HEK293T (cell line): ENCODE measurements around the gene UNKL.

Experiments
- BHLHE40 ChIP-seq: fragments of 450-650 bp; IDR thresholded peaks from 2 replicates; pipeline ENCODE4 v1.6.1; 2016; ENCODE audit warnings: mild to moderate bottlenecking, moderate library complexity, borderline replicate concordance
- CTBP1 ChIP-seq: fragments of 450-650 bp; IDR thresholded peaks from 2 replicates; pipeline ENCODE4 v1.6.1; 2016; ENCODE audit warnings: borderline replicate concordance
- FOXA1 ChIP-seq: fragments of 450-650 bp; IDR thresholded peaks from 2 replicates; pipeline ENCODE4 v1.6.1; 2016; ENCODE audit warnings: mild to moderate bottlenecking
- NFRKB ChIP-seq: fragments of 450-650 bp; IDR thresholded peaks from 2 replicates; pipeline ENCODE4 v1.6.1; 2016; ENCODE audit warnings: mild to moderate bottlenecking, moderate library complexity
- SP1 ChIP-seq: fragments of 450-650 bp; IDR thresholded peaks from 2 replicates; pipeline ENCODE4 v1.6.1; 2017
- SUZ12 ChIP-seq: fragments of 450-650 bp; IDR thresholded peaks from 2 replicates; pipeline ENCODE4 v1.6.1; 2016; ENCODE audit warnings: mild to moderate bottlenecking
- TARDBP ChIP-seq: fragments of 450-650 bp; IDR thresholded peaks from 2 replicates; pipeline ENCODE4 v1.6.1; 2016

GRCh38 chr16:1349351-1349750 is 65.2 kb downstream of the UNKL start:
- no peak for TF ChIP-seq FOXA1
- no peak for TF ChIP-seq BHLHE40
- TF ChIP-seq SUZ12, result no peak
- TF ChIP-seq SP1, result no peak
- no peak for TF ChIP-seq TARDBP
- TF ChIP-seq CTBP1, result no peak
- TF ChIP-seq NFRKB, result no peak
